ENCODE data around the gene DCAF5.
"Not testable (repeated sequence)": the region's sequence is repeated elsewhere in the genome, so short reads cannot be mapped to it uniquely, and the experiment has no call there.

Gene DCAF5

GRCh38 chr14:69034612-69035262, 118.2 kb downstream of the DCAF5 start:
- Histone ChIP-seq H4K8ac (ENCODE audit: low read depth, low read length) (no peak overlapping the region), H3K27me3 (ENCODE audit: control insufficient read depth in 3 of 3, insufficient read depth in 3 of 3, low read depth in 1 of 3, low read length in 3 of 3) (no peaks in the 10 kb centered on the region), H3K9ac (ENCODE audit: low read depth, low read length, poor library complexity) (no peak overlapping the region), H3K4ac (ENCODE audit: low read length) (no peak overlapping the region), H3K4me3 (ENCODE audit: low read length in 2 of 2) (no peak overlapping the region), H3K14ac (ENCODE audit: low read length) (no peak overlapping the region), H3K36me3 (replicated peaks in 1 of 2; ENCODE audit: control insufficient read depth in 2 of 2, insufficient read depth in 2 of 2, low read length in 2 of 2) (no peaks in the 10 kb centered on the region), H3K18ac (ENCODE audit: low read length) (no peak overlapping the region), H3K4me2 (ENCODE audit: insufficient read depth, low read length, poor library complexity, severe bottlenecking) (no peak overlapping the region), H2BK12ac (ENCODE audit: low read length) (no peak overlapping the region), H4K91ac (ENCODE audit: low read depth, low read length, poor library complexity) (no peak overlapping the region), H2BK120ac (ENCODE audit: low read depth, low read length) (peak overlapping the region; percentile 25), H3K9me3 (replicated peaks in 1 of 2; ENCODE audit: control insufficient read depth in 2 of 2, insufficient read depth in 1 of 2, low read depth in 1 of 2, low read length in 2 of 2) (no peaks in the 10 kb centered on the region), H2BK15ac (ENCODE audit: low read length) (no peak overlapping the region), H3K4me1 (ENCODE audit: control insufficient read depth in 2 of 2, insufficient read depth in 1 of 2, low read depth in 1 of 2, low read length in 2 of 2) (peaks cover 8 to 9% of the 10 kb centered on the region in 2 donors), H2BK5ac (ENCODE audit: low read length) (no peak overlapping the region), H3K27ac (replicated peaks; ENCODE audit: low read length) (no peak overlapping the region), H3K23ac (ENCODE audit: low read depth, low read length, poor library complexity) (no peak overlapping the region), H3K79me1 (ENCODE audit: low read depth, low read length) (no peaks in the 10 kb centered on the region), H2AFZ (ENCODE audit: low read length) (peak overlapping the region; percentile 40), H2AK5ac (ENCODE audit: low read depth, low read length) (no peak overlapping the region)
- no CpG with 5 or more reads among the region's 7 CpGs for WGBS, 2 donors (ENCODE audit: extremely low coverage in 2 of 2, insufficient read length in 2 of 2, insufficient replicate concordance in 1 of 2)
- no peak for DNase-seq (ENCODE audit: low spot score)

DNA sequence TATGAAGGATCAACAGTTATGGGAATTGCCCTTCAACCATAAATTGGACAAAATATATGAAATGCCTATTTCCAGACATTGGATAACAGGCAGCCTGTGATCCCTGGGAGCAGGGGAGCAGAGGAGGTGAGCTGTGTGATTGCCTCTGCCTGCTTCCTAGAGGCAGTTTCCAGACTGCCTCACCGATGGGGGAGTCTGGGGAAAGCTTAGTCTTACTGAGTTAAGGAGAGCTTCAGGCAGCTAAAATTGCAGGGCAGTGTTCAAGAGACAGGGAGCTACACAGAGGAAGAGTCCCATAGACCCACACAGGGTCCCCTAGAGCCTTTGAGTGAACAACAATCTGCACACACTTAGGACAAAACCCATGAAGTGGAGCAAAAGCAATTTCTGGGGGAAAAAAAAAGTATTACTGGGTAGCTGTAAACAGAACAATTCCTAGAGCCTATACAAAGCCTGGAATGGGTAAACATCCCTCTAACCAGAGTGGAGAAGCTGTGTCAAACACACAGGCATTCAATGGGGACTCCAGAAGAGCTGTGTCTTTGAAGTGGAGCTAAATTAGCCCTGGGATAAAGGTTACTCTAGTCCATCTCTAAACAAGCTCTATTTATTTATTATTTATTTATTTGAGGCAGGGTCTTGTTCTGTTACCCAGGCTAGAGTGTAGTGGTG, 125.5 kb downstream of the DCAF5 start:
- no peak overlapping the region for H3K23ac ChIP-seq (ENCODE audit: low read depth, low read length, poor library complexity)
- H3K14ac ChIP-seq (ENCODE audit: low read length): no peak overlapping the region
- no peak overlapping the region for H3K27ac ChIP-seq (replicated peaks; ENCODE audit: low read length)
- H2AFZ ChIP-seq (ENCODE audit: low read length): no peak overlapping the region
- no peaks in the 10 kb centered on the region for H3K79me1 ChIP-seq (ENCODE audit: low read depth, low read length)
- H3K18ac ChIP-seq (ENCODE audit: low read length): no peak overlapping the region
- no peak overlapping the region for H2BK15ac ChIP-seq (ENCODE audit: low read length)
- H3K4me1 ChIP-seq (ENCODE audit: control insufficient read depth in 2 of 2, insufficient read depth in 1 of 2, low read depth in 1 of 2, low read length in 2 of 2): peaks cover 0 to 3% of the 10 kb centered on the region in 2 donors
- H2BK12ac ChIP-seq (ENCODE audit: low read length): no peak overlapping the region
- H2AK5ac ChIP-seq (ENCODE audit: low read depth, low read length): no peak overlapping the region
- H4K91ac ChIP-seq (ENCODE audit: low read depth, low read length, poor library complexity): no peak overlapping the region
- no peak overlapping the region for H3K4me3 ChIP-seq (ENCODE audit: low read length in 2 of 2)
- no peak overlapping the region for H4K8ac ChIP-seq (ENCODE audit: low read depth, low read length)
- DNase-seq (ENCODE audit: low spot score): no peak
- H3K27me3 ChIP-seq (ENCODE audit: control insufficient read depth in 3 of 3, insufficient read depth in 3 of 3, low read depth in 1 of 3, low read length in 3 of 3): peaks cover 0 to 7% (median 0%) of the 10 kb centered on the region in 3 experiments
- H3K9ac ChIP-seq (ENCODE audit: low read depth, low read length, poor library complexity): no peak overlapping the region
- no peaks in the 10 kb centered on the region for H3K9me3 ChIP-seq (replicated peaks in 1 of 2; ENCODE audit: control insufficient read depth in 2 of 2, insufficient read depth in 1 of 2, low read depth in 1 of 2, low read length in 2 of 2)
- H3K4ac ChIP-seq (ENCODE audit: low read length): no peak overlapping the region
- no peak overlapping the region for H3K4me2 ChIP-seq (ENCODE audit: insufficient read depth, low read length, poor library complexity, severe bottlenecking)
- H2BK120ac ChIP-seq (ENCODE audit: low read depth, low read length): no peak overlapping the region
- no peak overlapping the region for H2BK5ac ChIP-seq (ENCODE audit: low read length)
- H3K36me3 ChIP-seq (replicated peaks in 1 of 2; ENCODE audit: control insufficient read depth in 2 of 2, insufficient read depth in 2 of 2, low read length in 2 of 2): no peaks in the 10 kb centered on the region
- no CpG with 5 or more reads among the region's 1 CpG for WGBS, 2 donors (ENCODE audit: extremely low coverage in 2 of 2, insufficient read length in 2 of 2, insufficient replicate concordance in 1 of 2)

GRCh38 chr14:69023035-69023434, 129.9 kb downstream of the DCAF5 start:
- Histone ChIP-seq H3K79me1 (ENCODE audit: low read depth, low read length) (no peaks in the 10 kb centered on the region), H3K36me3 (replicated peaks in 1 of 2; ENCODE audit: control insufficient read depth in 2 of 2, insufficient read depth in 2 of 2, low read length in 2 of 2) (no peaks in the 10 kb centered on the region), H3K9me3 (replicated peaks in 1 of 2; ENCODE audit: control insufficient read depth in 2 of 2, insufficient read depth in 1 of 2, low read depth in 1 of 2, low read length in 2 of 2) (no peaks in the 10 kb centered on the region), H2BK15ac (ENCODE audit: low read length) (no peak overlapping the region), H2BK12ac (ENCODE audit: low read length) (no peak overlapping the region), H2AFZ (ENCODE audit: low read length) (no peak overlapping the region), H3K27ac (replicated peaks; ENCODE audit: low read length) (no peak overlapping the region), H3K18ac (ENCODE audit: low read length) (no peak overlapping the region), H3K27me3 (ENCODE audit: control insufficient read depth in 3 of 3, insufficient read depth in 3 of 3, low read depth in 1 of 3, low read length in 3 of 3) (peaks cover 0 to 7% (median 0%) of the 10 kb centered on the region in 3 experiments), H4K91ac (ENCODE audit: low read depth, low read length, poor library complexity) (no peak overlapping the region), H4K8ac (ENCODE audit: low read depth, low read length) (no peak overlapping the region), H2BK5ac (ENCODE audit: low read length) (no peak overlapping the region), H3K4ac (ENCODE audit: low read length) (no peak overlapping the region), H3K9ac (ENCODE audit: low read depth, low read length, poor library complexity) (no peak overlapping the region), H3K4me3 (ENCODE audit: low read length in 2 of 2) (no peak overlapping the region), H2BK120ac (ENCODE audit: low read depth, low read length) (no peak overlapping the region), H3K4me1 (ENCODE audit: control insufficient read depth in 2 of 2, insufficient read depth in 1 of 2, low read depth in 1 of 2, low read length in 2 of 2) (peaks cover under 1 to 3% of the 10 kb centered on the region in 2 donors), H3K4me2 (ENCODE audit: insufficient read depth, low read length, poor library complexity, severe bottlenecking) (no peak overlapping the region), H2AK5ac (ENCODE audit: low read depth, low read length) (no peak overlapping the region), H3K14ac (ENCODE audit: low read length) (no peak overlapping the region), H3K23ac (ENCODE audit: low read depth, low read length, poor library complexity) (no peak overlapping the region)
- no peak for DNase-seq (ENCODE audit: low spot score)
- no CpG with 5 or more reads among the region's 4 CpGs for WGBS, 2 donors (ENCODE audit: extremely low coverage in 2 of 2, insufficient read length in 2 of 2, insufficient replicate concordance in 1 of 2)

- not testable (repeated sequence) for H3K9ac ChIP-seq (ENCODE audit: low read depth, low read length, poor library complexity); H3K23ac ChIP-seq (ENCODE audit: low read depth, low read length, poor library complexity); H3K9me3 ChIP-seq (replicated peaks in 1 of 2; ENCODE audit: control insufficient read depth in 2 of 2, insufficient read depth in 1 of 2, low read depth in 1 of 2, low read length in 2 of 2); H2AK5ac ChIP-seq (ENCODE audit: low read depth, low read length); H4K8ac ChIP-seq (ENCODE audit: low read depth, low read length); H3K27ac ChIP-seq (replicated peaks; ENCODE audit: low read length); H2BK12ac ChIP-seq (ENCODE audit: low read length); H3K27me3 ChIP-seq (ENCODE audit: control insufficient read depth in 3 of 3, insufficient read depth in 3 of 3, low read depth in 1 of 3, low read length in 3 of 3); H4K91ac ChIP-seq (ENCODE audit: low read depth, low read length, poor library complexity); DNase-seq (ENCODE audit: low spot score); H2BK15ac ChIP-seq (ENCODE audit: low read length); H2AFZ ChIP-seq (ENCODE audit: low read length); H3K14ac ChIP-seq (ENCODE audit: low read length); H2BK120ac ChIP-seq (ENCODE audit: low read depth, low read length); H2BK5ac ChIP-seq (ENCODE audit: low read length); H3K4me3 ChIP-seq (ENCODE audit: low read length in 2 of 2); H3K79me1 ChIP-seq (ENCODE audit: low read depth, low read length); H3K36me3 ChIP-seq (replicated peaks in 1 of 2; ENCODE audit: control insufficient read depth in 2 of 2, insufficient read depth in 2 of 2, low read length in 2 of 2); H3K18ac ChIP-seq (ENCODE audit: low read length); H3K4ac ChIP-seq (ENCODE audit: low read length); H3K4me1 ChIP-seq (ENCODE audit: control insufficient read depth in 2 of 2, insufficient read depth in 1 of 2, low read depth in 1 of 2, low read length in 2 of 2); H3K4me2 ChIP-seq (ENCODE audit: insufficient read depth, low read length, poor library complexity, severe bottlenecking)
- WGBS, 2 donors (ENCODE audit: extremely low coverage in 2 of 2, insufficient read length in 2 of 2, insufficient replicate concordance in 1 of 2): no CpG with 5 or more reads among the region's 8 CpGs
Observed at GRCh38 chr14:69022093-69022492, 130.8 kb downstream of the DCAF5 start.

All from neuronal stem cell (in vitro differentiated cells).